GM12878 (cell line): ENCODE data around the gene TARM1. TPM values are rescaled to one million over a fixed set of nuclear protein-coding genes. Genes with fewer than 3 reads are reported as not detected.

ENCODE experiments used
- ATAC-seq: fragments of 200-7000 bp; cut with Tn5 transposase; 3 replicates; pipeline ENCODE4 v1.9.1; 2020; ENCODE audit warnings: mild to moderate bottlenecking, moderate library complexity
- BruUV-seq: library from RNA; stranded (reverse); fragments of 400-500 nt; replicated peaks from 2 replicates; lab custom pipeline; 2021; lab: Mats Ljungman, UMichigan
- CTCF ChIA-PET: fragments of 300-600 bp; sonication (Branson Sonifier 250); formaldehyde crosslinking; extraction: SDS; loops from one replicate; lab custom pipeline; 2021; ENCODE audit warnings: inconsistent platforms; lab: Yijun Ruan, JAX
- POLR2A ChIA-PET: fragments of 350-600 bp; formaldehyde crosslinking; extraction: SDS; loops from one replicate; lab custom pipeline; 2021; ENCODE audit warnings: inconsistent platforms; lab: Charles Lee
- RAD21 ChIA-PET: fragments of 300-600 bp; sonication (Branson Sonifier 250); formaldehyde crosslinking; loops from one replicate; lab custom pipeline; 2023; ENCODE audit warnings: antibody characterized with exemption; ENCODE audit not compliant: unreplicated experiment; lab: Charles Lee
- SMC1A ChIA-PET: fragments of 300-600 bp; sonication (Branson Sonifier 250); formaldehyde crosslinking; loops from one replicate; lab custom pipeline; 2023; ENCODE audit not compliant: unreplicated experiment, uncharacterized antibody; lab: Charles Lee
- DNase-seq: peaks from one replicate; pipeline ENCODE4 v3.0.0-alpha.2; 2011; ENCODE audit warnings: low read depth, low spot score
- FAIRE-seq: peaks from 3 replicates; lab custom pipeline; 2011; peaks lifted over from hg19 to GRCh38; lab: Jason Lieb, UNC
- H2AFZ ChIP-seq: 2 replicates; pipeline ENCODE4 v1.6.0; 2011; ENCODE audit warnings: low read depth, low read length, control low read depth; ENCODE audit not compliant: control insufficient read depth
- H3K27ac ChIP-seq: 2 replicates; pipeline ENCODE4 v1.5.1; 2011; ENCODE audit warnings: control low read depth; ENCODE audit not compliant: control insufficient read depth, insufficient read depth
- H3K27me3 ChIP-seq, 2 experiments: replicated peaks in 1 of 2; 2 replicates each; pipeline versions ENCODE4 v1.6.0 to v1.6.1; 2011; ENCODE audit warnings: low read length in 1 of 2; ENCODE audit not compliant: control insufficient read depth in 2 of 2, insufficient read depth in 2 of 2
- H3K36me3 ChIP-seq, 2 experiments: 2 replicates each; pipeline ENCODE4 v1.5.1; 2011; ENCODE audit warnings: low read length in 1 of 2; ENCODE audit not compliant: control insufficient read depth in 2 of 2, insufficient read depth in 2 of 2
- H3K4me1 ChIP-seq: 2 replicates; pipeline ENCODE4 v1.6.1; 2011; ENCODE audit warnings: mild to moderate bottlenecking, low read length, moderate library complexity, mixed read lengths; ENCODE audit not compliant: control insufficient read depth, insufficient read depth
- H3K4me2 ChIP-seq: 2 replicates; pipeline ENCODE4 v1.6.0; 2011; ENCODE audit warnings: control low read depth; ENCODE audit not compliant: control insufficient read depth, insufficient read depth
- H3K4me3 ChIP-seq: fragments of 200-600 bp; sonication (generic); 2 replicates; pipeline ENCODE4 v1.5.1; 2016
- H3K79me2 ChIP-seq: 2 replicates; pipeline ENCODE4 v1.6.0; 2011; ENCODE audit warnings: low read length; ENCODE audit not compliant: control insufficient read depth, insufficient read depth
- H3K9ac ChIP-seq: 2 replicates; pipeline ENCODE4 v1.8.0; 2011; ENCODE audit warnings: low read length, control low read depth, mixed read lengths; ENCODE audit not compliant: control insufficient read depth, insufficient read depth
- H3K9me3 ChIP-seq: replicated peaks from 3 replicates; pipeline ENCODE4 v1.5.1; 2011; ENCODE audit warnings: mild to moderate bottlenecking, low read length; ENCODE audit not compliant: control insufficient read depth, insufficient read depth
- H4K20me1 ChIP-seq: 2 replicates; pipeline ENCODE4 v1.6.0; 2011; ENCODE audit not compliant: control insufficient read depth, insufficient read depth
- CEBPB ChIP-seq, 2 experiments: fragments of 150-350 bp in 1 of 2; IDR thresholded peaks; 2 replicates each; pipeline ENCODE4 v1.6.1; 2012 to 2014; ENCODE audit warnings: low read depth in 2 of 2, low read length in 2 of 2, borderline replicate concordance in 1 of 2, inconsistent platforms in 1 of 2
- SMAD1 ChIP-seq: fragments of 450-650 bp; IDR thresholded peaks from 2 replicates; pipeline ENCODE4 v1.6.1; 2018; ENCODE audit warnings: mild to moderate bottlenecking, low read depth; ENCODE audit not compliant: partially characterized antibody
- STAT3 ChIP-seq: IDR thresholded peaks from 2 replicates; pipeline ENCODE4 v1.6.1; 2011; ENCODE audit warnings: low read depth, low read length, improper control_type of control experiment
- USF2 ChIP-seq: IDR thresholded peaks from 2 replicates; pipeline ENCODE4 v1.6.1; 2011; ENCODE audit warnings: low read depth, low read length, improper control_type of control experiment, borderline replicate concordance
- ZBTB33 ChIP-seq: fragments of 450-650 bp; IDR thresholded peaks from 2 replicates; pipeline ENCODE4 v1.6.1; 2017; ENCODE audit warnings: mild to moderate bottlenecking
- WGBS: methylation state at CpG from one replicate; pipeline ENCODE4 v1.1.6; 2016; ENCODE audit warnings: low lambda C conversion rate; ENCODE audit not compliant: insufficient replicate concordance, insufficient coverage; ENCODE audit errors: missing lambda C conversion rate; 5-methylcytosine and 5-hydroxymethylcytosine counted together
- in situ Hi-C: fragments of 300-500 bp; cut with MboI; formaldehyde crosslinking; loops from 9 replicates; pipeline ENCODE4 v1.14.3; 2018; ENCODE audit warnings: mixed read lengths
- intact Hi-C: fragments of 100-400 bp; cut with micrococcal nuclease; formaldehyde crosslinking; loops from one replicate; pipeline ENCODE4 v1.14.2; 2022; ENCODE audit not compliant: unreplicated experiment
- polyA plus RNA-seq, 11 experiments: library from polyadenylated mRNA; depleted of rRNA in 4 of 11; unstranded in 6 of 11; stranded (reverse) in 5 of 11; fragments of >200 nt; fragmentation: Nextera tagmentation in 4 of 11; fragmentation: Illumina TruSeq in 1 of 11; extraction: Ambion mirVana in 4 of 11; extraction: Trizol in 1 of 11; gene quantifications; 1 replicate in 1 of 11; 2 replicates in 10 of 11; pipeline versions ENCODE4 v1.2.1 to v1.2.3, GENCODE V29; 2011 to 2016; ENCODE audit warnings: inconsistent platforms in 2 of 11, missing spikeins in 2 of 11, low read depth in 1 of 11
- total RNA-seq, 4 experiments: library from RNA; depleted of rRNA in 3 of 4; stranded (reverse); fragments of >200 nt in 3 of 4; fragmentation: Illumina TruSeq in 1 of 4; extraction: Trizol in 1 of 4; gene quantifications; 2 replicates each; pipeline versions ENCODE4 v1.2.1 to v1.2.3, GENCODE V29; 2013 to 2021
- TF ChIP-seq, protein P1 (sequence below): fragments of 450-650 bp; formaldehyde crosslinking; IDR thresholded peaks from 2 replicates; pipeline ENCODE4 v1.4.0; 2020; ENCODE audit warnings: mild to moderate bottlenecking, moderate library complexity
- TF ChIP-seq, protein P2 (sequence below): IDR thresholded peaks from 2 replicates; pipeline ENCODE4 v1.6.1; 2012; ENCODE audit warnings: mild to moderate bottlenecking, low read depth, low read length

TARM1 gene
- total and polyA plus RNA-seq, 10 of the 15 experiments (the other 5 are each of a cell fraction or from before 2014, with no cell fraction given) = not detected

GRCh38 chr19:54128796-54129616, 47.8 kb upstream of the TARM1 start:
- ChIA-PET RAD21 (no interaction called here), POLR2A (no interaction called here), SMC1A (no interaction called here), CTCF (no interaction called here)
- Histone ChIP-seq H3K9ac (no peak overlapping the region), H3K4me3 (no peak overlapping the region), H3K4me1 (no peaks in the 10 kb centered on the region), H3K27ac (no peak overlapping the region), H3K36me3 (peaks cover 0 to 22% of the 10 kb centered on the region in 2 experiments; a peak in 3 of 4 replicates), H3K4me2 (no peak overlapping the region), H2AFZ (no peak overlapping the region), H3K27me3 (no peaks in the 10 kb centered on the region), H3K79me2 (no peaks in the 10 kb centered on the region), H3K9me3 (peaks cover 2% of the 10 kb centered on the region; the same call in 2 of the 3 replicates), H4K20me1 (no peaks in the 10 kb centered on the region)
- WGBS = over 99% methylated on average over 41 of the region's 41 CpGs
- in situ Hi-C loops (loop anchor here (25.0 kb wide), 1 partner anchor 1533 kb away; the partner anchor contains the start of gene U2AF2), intact Hi-C loops (no loop called here)
- no peak for DNase-seq
- FAIRE-seq = no peak
- no TSS peak for BruUV-seq
- no peak for ATAC-seq
- TF ChIP-seq USF2 (no peak), CEBPB (IDR thresholded peaks at IDR 0.05; ENCODE audit: borderline replicate concordance in 1 of 2, low read depth in 2 of 2, low read length in 2 of 2) (no peak), STAT3 (no peak), ZBTB33 (no peak), SMAD1 (no peak)
- TF ChIP-seq, protein P1, sequence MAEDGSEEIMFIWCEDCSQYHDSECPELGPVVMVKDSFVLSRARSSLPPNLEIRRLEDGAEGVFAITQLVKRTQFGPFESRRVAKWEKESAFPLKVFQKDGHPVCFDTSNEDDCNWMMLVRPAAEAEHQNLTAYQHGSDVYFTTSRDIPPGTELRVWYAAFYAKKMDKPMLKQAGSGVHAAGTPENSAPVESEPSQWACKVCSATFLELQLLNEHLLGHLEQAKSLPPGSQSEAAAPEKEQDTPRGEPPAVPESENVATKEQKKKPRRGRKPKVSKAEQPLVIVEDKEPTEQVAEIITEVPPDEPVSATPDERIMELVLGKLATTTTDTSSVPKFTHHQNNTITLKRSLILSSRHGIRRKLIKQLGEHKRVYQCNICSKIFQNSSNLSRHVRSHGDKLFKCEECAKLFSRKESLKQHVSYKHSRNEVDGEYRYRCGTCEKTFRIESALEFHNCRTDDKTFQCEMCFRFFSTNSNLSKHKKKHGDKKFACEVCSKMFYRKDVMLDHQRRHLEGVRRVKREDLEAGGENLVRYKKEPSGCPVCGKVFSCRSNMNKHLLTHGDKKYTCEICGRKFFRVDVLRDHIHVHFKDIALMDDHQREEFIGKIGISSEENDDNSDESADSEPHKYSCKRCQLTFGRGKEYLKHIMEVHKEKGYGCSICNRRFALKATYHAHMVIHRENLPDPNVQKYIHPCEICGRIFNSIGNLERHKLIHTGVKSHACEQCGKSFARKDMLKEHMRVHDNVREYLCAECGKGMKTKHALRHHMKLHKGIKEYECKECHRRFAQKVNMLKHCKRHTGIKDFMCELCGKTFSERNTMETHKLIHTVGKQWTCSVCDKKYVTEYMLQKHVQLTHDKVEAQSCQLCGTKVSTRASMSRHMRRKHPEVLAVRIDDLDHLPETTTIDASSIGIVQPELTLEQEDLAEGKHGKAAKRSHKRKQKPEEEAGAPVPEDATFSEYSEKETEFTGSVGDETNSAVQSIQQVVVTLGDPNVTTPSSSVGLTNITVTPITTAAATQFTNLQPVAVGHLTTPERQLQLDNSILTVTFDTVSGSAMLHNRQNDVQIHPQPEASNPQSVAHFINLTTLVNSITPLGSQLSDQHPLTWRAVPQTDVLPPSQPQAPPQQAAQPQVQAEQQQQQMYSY (CRISPR knock-in tag) = no peak
- TF ChIP-seq, protein P2, sequence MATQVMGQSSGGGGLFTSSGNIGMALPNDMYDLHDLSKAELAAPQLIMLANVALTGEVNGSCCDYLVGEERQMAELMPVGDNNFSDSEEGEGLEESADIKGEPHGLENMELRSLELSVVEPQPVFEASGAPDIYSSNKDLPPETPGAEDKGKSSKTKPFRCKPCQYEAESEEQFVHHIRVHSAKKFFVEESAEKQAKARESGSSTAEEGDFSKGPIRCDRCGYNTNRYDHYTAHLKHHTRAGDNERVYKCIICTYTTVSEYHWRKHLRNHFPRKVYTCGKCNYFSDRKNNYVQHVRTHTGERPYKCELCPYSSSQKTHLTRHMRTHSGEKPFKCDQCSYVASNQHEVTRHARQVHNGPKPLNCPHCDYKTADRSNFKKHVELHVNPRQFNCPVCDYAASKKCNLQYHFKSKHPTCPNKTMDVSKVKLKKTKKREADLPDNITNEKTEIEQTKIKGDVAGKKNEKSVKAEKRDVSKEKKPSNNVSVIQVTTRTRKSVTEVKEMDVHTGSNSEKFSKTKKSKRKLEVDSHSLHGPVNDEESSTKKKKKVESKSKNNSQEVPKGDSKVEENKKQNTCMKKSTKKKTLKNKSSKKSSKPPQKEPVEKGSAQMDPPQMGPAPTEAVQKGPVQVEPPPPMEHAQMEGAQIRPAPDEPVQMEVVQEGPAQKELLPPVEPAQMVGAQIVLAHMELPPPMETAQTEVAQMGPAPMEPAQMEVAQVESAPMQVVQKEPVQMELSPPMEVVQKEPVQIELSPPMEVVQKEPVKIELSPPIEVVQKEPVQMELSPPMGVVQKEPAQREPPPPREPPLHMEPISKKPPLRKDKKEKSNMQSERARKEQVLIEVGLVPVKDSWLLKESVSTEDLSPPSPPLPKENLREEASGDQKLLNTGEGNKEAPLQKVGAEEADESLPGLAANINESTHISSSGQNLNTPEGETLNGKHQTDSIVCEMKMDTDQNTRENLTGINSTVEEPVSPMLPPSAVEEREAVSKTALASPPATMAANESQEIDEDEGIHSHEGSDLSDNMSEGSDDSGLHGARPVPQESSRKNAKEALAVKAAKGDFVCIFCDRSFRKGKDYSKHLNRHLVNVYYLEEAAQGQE = no peak
